Astrocyte (in vitro differentiated cells and primary cell): Measurements from ENCODE around the gene BRD7. TPM values are rescaled to one million over a fixed set of nuclear protein-coding genes. Genes with fewer than 3 reads are reported as not detected.

Experiments
- DNase-seq: peaks from one replicate; pipeline ENCODE4 v3.0.0-alpha.2; 2010; ENCODE audit warnings: low read depth
- FAIRE-seq: peaks from 2 replicates; lab custom pipeline; 2011; peaks lifted over from hg19 to GRCh38; lab: Jason Lieb, UNC
- H2AFZ ChIP-seq: 2 replicates; pipeline ENCODE4 v1.6.0; 2012; ENCODE audit warnings: low read depth, low read length, inconsistent platforms
- H3K27ac ChIP-seq: 2 replicates; pipeline ENCODE4 v1.5.1; 2011; ENCODE audit warnings: low read depth, low read length, inconsistent platforms
- H3K27me3 ChIP-seq: 2 replicates; pipeline ENCODE4 v1.6.0; 2011; ENCODE audit warnings: low read length, inconsistent platforms; ENCODE audit not compliant: insufficient read depth
- H3K36me3 ChIP-seq: 2 replicates; pipeline ENCODE4 v1.5.1; 2011; ENCODE audit warnings: low read length, inconsistent platforms; ENCODE audit not compliant: insufficient read depth
- H3K4me1 ChIP-seq: 2 replicates; pipeline ENCODE4 v1.5.1; 2011; ENCODE audit warnings: low read length, inconsistent platforms; ENCODE audit not compliant: insufficient read depth
- H3K4me2 ChIP-seq: 2 replicates; pipeline ENCODE4 v1.6.0; 2012; ENCODE audit warnings: low read length, inconsistent platforms
- H3K4me3 ChIP-seq: 2 replicates; pipeline ENCODE4 v1.5.1; 2011; ENCODE audit warnings: low read depth, mild to moderate bottlenecking, low read length, inconsistent platforms; ENCODE audit not compliant: insufficient read depth
- H3K79me2 ChIP-seq: 2 replicates; pipeline ENCODE4 v1.6.0; 2012; ENCODE audit warnings: mild to moderate bottlenecking, low read length, inconsistent platforms; ENCODE audit not compliant: insufficient read depth
- H3K9ac ChIP-seq: 2 replicates; pipeline ENCODE4 v1.6.0; 2012; ENCODE audit warnings: mild to moderate bottlenecking, low read length, inconsistent platforms
- H3K9me3 ChIP-seq: 2 replicates; pipeline ENCODE4 v1.5.1; 2012; ENCODE audit warnings: low read depth, mild to moderate bottlenecking, low read length, inconsistent platforms; ENCODE audit not compliant: insufficient read depth
- H4K20me1 ChIP-seq: 2 replicates; pipeline ENCODE4 v1.6.0; 2012; ENCODE audit warnings: low read length, inconsistent platforms; ENCODE audit not compliant: insufficient read depth
- H3K27ac Mint-ChIP-seq: one replicate; pipeline ENCODE4 v1.8.0; 2021; ENCODE audit warnings: mild to moderate bottlenecking, mixed read lengths; ENCODE audit not compliant: unreplicated experiment
- H3K27me3 Mint-ChIP-seq: one replicate; pipeline ENCODE4 v1.8.0; 2021; ENCODE audit warnings: low read depth, mixed read lengths; ENCODE audit not compliant: unreplicated experiment
- H3K36me3 Mint-ChIP-seq: one replicate; pipeline ENCODE4 v1.8.0; 2021; ENCODE audit warnings: low read depth, mixed read lengths; ENCODE audit not compliant: unreplicated experiment
- H3K4me1 Mint-ChIP-seq: one replicate; pipeline ENCODE4 v1.8.0; 2021; ENCODE audit warnings: low read depth, mixed read lengths; ENCODE audit not compliant: unreplicated experiment
- H3K4me3 Mint-ChIP-seq: one replicate; pipeline ENCODE4 v1.8.0; 2021; ENCODE audit warnings: mild to moderate bottlenecking, moderate library complexity, mixed read lengths; ENCODE audit not compliant: unreplicated experiment
- H3K9me3 Mint-ChIP-seq: one replicate; pipeline ENCODE4 v1.8.0; 2021; ENCODE audit warnings: mild to moderate bottlenecking, mixed read lengths; ENCODE audit not compliant: unreplicated experiment
- CTCF ChIP-seq: IDR thresholded peaks from 2 replicates; pipeline ENCODE4 v1.5.1; 2011; ENCODE audit warnings: low read depth, mild to moderate bottlenecking, inconsistent platforms, low read length, moderate library complexity; ENCODE audit not compliant: insufficient read depth
- EZH2 ChIP-seq: IDR thresholded peaks from 2 replicates; pipeline ENCODE4 v1.6.1; 2012; ENCODE audit warnings: mild to moderate bottlenecking, low read length, inconsistent platforms; ENCODE audit not compliant: insufficient read depth
- total RNA-seq: library from RNA; stranded (reverse); gene quantifications from 2 replicates; pipeline ENCODE4 v1.2.1, GENCODE V29; 2021

Gene BRD7
- total RNA-seq, 1 donor from 2014 or later = 58.5 TPM

- H3K27ac Mint-ChIP-seq = peak overlapping the region; percentile 66
- TF ChIP-seq EZH2 (no peak), CTCF (no peak)
- peaks cover 3% of the 10 kb centered on the region for H3K36me3 Mint-ChIP-seq
- Histone ChIP-seq H3K9me3 (no peaks in the 10 kb centered on the region), H3K9ac (peak overlapping the region; percentile 65), H3K27me3 (no peaks in the 10 kb centered on the region), H3K36me3 (no peaks in the 10 kb centered on the region), H3K27ac (peak overlapping the region; percentile 75), H3K4me3 (no peak overlapping the region), H4K20me1 (no peaks in the 10 kb centered on the region), H3K4me1 (peaks cover 20% of the 10 kb centered on the region), H3K79me2 (no peaks in the 10 kb centered on the region), H2AFZ (peak overlapping the region; percentile 51), H3K4me2 (peak overlapping the region; percentile 59)
- H3K9me3 Mint-ChIP-seq = no peaks in the 10 kb centered on the region
- no peak overlapping the region for H3K4me3 Mint-ChIP-seq
- peaks cover 18% of the 10 kb centered on the region for H3K4me1 Mint-ChIP-seq
- DNase-seq (peak; percentile 76), FAIRE-seq (no peak)
- no peaks in the 10 kb centered on the region for H3K27me3 Mint-ChIP-seq
These were observed 67.7 kb downstream of the BRD7 start for GRCh38 chr16:50300942-50301625.

GRCh38 chr16:50299508-50300105 lies 69.2 kb downstream of the BRD7 start:
- peaks cover 20% of the 10 kb centered on the region for H3K4me1 ChIP-seq
- no peaks in the 10 kb centered on the region for H3K79me2 ChIP-seq
- FAIRE-seq (no peak), DNase-seq (no peak)
- H3K27ac ChIP-seq = no peak overlapping the region
- no peaks in the 10 kb centered on the region for H3K36me3 ChIP-seq
- H3K27me3 Mint-ChIP-seq = no peaks in the 10 kb centered on the region
- no peak overlapping the region for H3K4me3 ChIP-seq
- H3K9ac ChIP-seq = no peak overlapping the region
- TF ChIP-seq CTCF (no peak), EZH2 (no peak)
- peaks cover 8% of the 10 kb centered on the region for H3K36me3 Mint-ChIP-seq
- no peak overlapping the region for H3K4me2 ChIP-seq
- H3K27ac Mint-ChIP-seq = no peak overlapping the region
- no peaks in the 10 kb centered on the region for H3K27me3 ChIP-seq
- no peak overlapping the region for H2AFZ ChIP-seq
- H3K4me3 Mint-ChIP-seq = no peak overlapping the region
- no peaks in the 10 kb centered on the region for H3K9me3 Mint-ChIP-seq
- H4K20me1 ChIP-seq = no peaks in the 10 kb centered on the region
- peaks cover 18% of the 10 kb centered on the region for H3K4me1 Mint-ChIP-seq
- no peaks in the 10 kb centered on the region for H3K9me3 ChIP-seq
